NK-92 treated with Interleukin-12 subunit alpha and Interleukin-12 subunit beta, amount 100 ng/mL, for 24 hours (cell line): ENCODE results near the gene TARBP1.

Source experiments
- DNase-seq: peaks from one replicate; lab custom pipeline; 2025; lab: John Stamatoyannopoulos, UW

TARBP1 gene

GRCh38 chr1:234484991-234485739 is 6.2 kb upstream of the TARBP1 start:
- DNase-seq, result no peak

DNA sequence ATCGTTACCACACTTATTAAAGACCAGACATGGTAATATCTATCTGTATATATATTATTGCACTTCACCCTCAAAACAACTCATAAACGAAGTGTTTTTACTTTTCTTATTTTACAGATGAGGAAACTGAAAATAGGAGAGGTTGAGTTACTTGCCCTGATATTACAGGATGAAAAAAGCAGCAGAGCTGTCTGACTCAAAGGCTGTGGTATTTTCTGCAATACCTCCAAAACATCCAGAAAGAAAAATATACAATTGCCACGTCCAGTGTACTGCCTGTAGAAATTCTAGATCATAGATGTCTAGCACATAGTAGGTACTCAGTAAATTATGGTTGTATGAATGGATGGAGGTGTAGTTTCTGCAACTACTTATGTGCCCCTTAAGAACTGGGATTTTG is 5.2 kb upstream of the TARBP1 start:
- DNase-seq, result no peak

GRCh38 chr1:234481771-234482170 is 2.8 kb upstream of the TARBP1 start:
- no peak for DNase-seq

- no peak for DNase-seq
Measured at GRCh38 chr1:234479866-234480265, 887 bp upstream of the TARBP1 start.

DNA sequence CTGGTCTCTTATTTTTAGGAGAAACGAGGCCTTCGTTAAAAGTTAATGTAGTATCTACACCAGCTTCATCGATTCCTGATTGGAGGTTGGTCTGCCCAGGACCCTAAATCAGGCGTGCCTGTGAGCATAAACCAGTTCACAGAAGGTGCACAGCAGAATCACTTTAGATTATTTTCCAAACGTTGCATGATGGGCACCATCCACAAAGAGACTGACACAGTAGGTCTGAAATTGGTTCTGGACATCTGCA is 256 bp upstream of the TARBP1 start:
- no peak for DNase-seq

DNA sequence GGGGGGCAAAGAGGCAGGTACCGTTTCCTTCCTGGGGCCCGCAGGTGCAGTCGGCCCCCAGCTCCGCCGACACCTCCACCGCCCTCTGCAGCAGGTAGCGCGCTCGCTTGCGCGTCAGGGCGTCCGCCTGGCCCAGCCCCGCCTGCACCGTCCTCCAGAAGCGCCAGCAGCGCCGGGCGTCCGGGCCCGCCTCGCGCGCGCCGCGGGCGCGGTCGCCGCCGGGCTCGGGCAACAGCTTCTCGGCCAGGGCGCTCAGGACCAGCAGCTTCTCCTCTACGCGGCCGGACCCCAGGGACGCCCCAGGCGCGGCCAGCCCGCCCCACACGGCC is 863 bp downstream of the TARBP1 start:
- peak; percentile 75 for DNase-seq

- no peak for DNase-seq
Measured at GRCh38 chr1:234477386-234478151, 1.4 kb downstream of the TARBP1 start.

DNA sequence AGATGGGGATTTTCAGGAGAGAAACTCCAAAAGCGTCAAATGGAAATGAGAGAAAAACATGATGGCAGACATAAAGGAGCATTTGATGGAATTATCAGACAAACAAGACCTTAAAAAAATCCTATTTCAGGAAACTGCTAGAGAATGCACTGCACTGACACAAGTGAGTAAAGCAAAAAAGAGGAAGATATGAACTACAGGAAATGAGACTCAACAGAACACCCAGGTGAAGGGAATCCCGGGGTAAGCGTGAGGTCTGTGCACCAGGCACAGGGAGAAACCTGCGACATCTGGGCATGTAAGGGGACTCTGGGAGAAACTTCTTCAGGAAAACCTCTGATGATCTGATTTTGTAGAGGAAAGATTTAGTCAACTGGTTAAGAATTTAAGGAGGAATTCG is 2.8 kb downstream of the TARBP1 start:
- no peak for DNase-seq

DNA sequence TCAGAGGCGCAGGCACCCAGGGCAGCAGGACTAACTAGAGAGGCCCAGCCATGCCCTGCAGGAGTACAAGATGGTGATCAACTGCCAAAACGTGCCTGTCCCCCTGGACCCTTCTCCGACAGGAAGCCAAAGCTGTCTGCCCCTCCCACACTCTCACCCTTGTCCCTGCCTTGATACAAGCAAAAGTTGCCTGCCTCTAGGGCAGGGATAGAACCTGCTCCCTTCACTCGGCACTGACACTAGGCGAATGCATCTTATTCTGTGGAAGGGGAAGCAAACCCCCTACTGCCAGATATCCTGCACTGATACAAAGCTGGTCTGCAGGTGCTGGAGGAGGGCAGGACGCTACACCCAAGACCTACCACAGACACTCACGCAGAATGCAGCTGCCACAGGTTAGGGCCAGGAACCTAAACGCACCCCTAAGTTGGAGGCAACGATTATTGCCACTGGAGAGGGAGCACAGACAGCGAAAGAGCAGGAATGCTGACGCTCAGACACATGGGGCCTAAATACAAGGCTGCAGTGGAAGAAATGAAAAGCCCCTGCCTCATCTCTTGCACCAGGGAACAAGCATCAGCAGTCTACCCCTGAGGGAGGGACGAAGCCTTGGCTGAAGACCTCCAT is 3.7 kb downstream of the TARBP1 start:
- DNase-seq, result no peak

DNA sequence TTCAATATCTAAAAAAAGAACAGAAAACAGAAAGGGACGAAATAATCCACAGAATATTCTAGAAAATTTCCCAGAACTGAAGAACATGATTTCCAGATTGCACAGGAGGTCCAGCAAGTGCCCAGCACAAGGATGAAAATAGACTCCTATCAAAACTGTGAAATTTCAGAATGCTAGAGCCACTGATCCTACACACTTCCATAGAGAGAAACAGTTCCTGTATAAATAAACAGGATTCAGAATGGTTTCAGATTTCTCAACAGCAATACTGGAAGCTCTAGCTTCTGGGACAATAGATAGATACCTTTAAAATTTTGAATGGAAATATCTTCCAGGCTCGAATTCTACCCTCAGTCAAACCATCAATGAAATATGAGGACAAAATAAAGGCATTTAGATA is 4.6 kb downstream of the TARBP1 start:
- no peak for DNase-seq

GRCh38 chr1:234473118-234473517 is 5.9 kb downstream of the TARBP1 start:
- DNase-seq, result no peak

DNA sequence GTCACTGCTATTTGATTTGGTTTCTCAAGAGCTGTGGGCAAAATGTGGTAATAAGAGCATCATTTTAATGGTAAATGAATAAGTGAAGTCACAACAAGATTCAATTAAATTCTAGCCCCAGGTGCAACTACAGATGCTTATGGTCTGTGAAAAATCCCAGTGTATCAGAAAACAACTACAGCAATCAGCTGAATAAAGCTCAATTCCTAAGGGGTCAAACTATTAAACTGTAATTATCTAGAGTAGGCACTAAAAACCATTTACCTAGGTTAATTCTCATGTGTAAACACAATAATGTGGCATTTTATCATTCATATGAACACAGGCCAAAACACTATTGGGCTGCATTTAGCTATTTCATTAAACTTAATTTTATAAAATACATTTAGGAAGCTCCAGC is 9.6 kb downstream of the TARBP1 start:
- no peak for DNase-seq

DNA sequence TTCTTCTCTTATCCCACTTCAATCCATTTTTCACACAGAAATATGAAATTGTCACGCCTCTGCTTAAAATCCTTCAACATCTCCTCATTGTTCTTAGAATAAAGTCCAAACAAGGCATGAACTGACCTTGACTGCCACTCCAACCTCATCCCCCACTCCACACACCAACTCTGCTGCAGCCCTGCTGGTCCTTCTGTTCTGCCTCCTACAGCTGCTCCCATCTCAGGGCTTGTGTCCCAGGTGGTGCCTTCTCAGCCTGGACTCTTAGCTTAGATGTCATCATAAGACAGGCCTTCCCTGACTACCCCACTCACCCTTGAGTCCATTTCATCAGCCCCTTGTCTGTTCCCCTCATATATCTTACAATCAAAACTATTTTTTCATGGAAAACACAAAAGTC is 10.4 kb downstream of the TARBP1 start:
- no peak for DNase-seq

GRCh38 chr1:234467821-234468220 is 11.2 kb downstream of the TARBP1 start:
- no peak for DNase-seq

DNA sequence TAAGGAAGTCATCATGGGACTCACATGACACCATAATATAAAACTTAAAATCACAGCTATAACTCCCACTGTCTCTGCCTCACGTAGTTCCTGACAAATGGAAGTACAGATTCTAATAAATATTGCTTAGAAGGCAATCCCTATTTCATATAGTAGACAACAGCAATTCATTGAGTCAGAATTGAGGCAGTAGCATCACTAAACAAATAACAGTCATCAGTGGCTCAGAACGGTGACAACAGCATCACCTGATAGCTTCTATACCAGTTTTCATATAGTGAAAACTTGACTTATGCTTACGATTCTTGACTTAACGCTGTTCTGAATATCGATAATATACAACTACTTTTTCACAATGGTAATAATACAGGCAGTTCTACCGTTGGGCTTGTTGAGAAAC is 12.0 kb downstream of the TARBP1 start:
- no peak for DNase-seq

- no peak for DNase-seq
Measured at GRCh38 chr1:234463749-234464148, 15.2 kb downstream of the TARBP1 start.

- DNase-seq, result no peak
Measured at GRCh38 chr1:234460652-234461051, 18.3 kb downstream of the TARBP1 start.

- no peak for DNase-seq
Measured at GRCh38 chr1:234458352-234459017, 20.5 kb downstream of the TARBP1 start.

DNA sequence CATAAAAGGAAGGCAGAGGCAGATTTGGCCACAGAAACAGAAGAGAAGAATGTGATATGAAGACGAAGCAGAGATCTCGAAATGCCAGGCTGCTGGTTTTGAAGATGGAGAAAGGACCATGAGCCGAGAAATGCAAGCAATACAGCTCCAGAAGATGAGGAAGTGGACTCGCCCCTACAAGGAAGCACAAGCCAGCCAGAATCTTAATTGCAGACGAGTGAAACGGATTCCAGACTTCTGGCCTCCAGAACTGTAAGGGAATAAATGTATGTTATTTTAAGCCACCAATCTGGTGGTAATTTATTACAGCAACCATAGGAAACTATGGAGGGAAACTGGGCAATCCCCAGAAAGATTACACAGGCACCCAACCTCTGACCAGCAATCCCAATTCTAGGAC is 24.1 kb downstream of the TARBP1 start:
- DNase-seq, result no peak

- DNase-seq, result no peak
Measured at GRCh38 chr1:234452406-234452965, 26.5 kb downstream of the TARBP1 start.

DNA sequence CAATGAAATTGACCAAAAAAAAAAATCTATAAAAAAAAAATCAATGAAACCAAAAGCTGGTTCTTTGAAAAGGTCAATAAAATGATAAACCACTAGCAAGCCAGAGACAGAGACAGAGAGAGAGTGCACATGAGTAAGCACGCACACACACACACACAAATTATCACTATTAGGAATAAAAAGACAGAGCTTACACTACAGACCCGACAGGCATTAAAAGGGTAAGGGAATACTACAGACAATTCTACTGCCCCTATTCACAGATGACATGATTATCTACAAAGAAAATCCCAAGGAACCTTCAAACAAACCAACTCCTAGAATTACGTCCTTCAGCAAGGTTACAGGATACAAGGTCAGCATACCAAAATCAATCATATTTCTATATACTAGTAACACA is 38.6 kb downstream of the TARBP1 start:
- no peak for DNase-seq

DNA sequence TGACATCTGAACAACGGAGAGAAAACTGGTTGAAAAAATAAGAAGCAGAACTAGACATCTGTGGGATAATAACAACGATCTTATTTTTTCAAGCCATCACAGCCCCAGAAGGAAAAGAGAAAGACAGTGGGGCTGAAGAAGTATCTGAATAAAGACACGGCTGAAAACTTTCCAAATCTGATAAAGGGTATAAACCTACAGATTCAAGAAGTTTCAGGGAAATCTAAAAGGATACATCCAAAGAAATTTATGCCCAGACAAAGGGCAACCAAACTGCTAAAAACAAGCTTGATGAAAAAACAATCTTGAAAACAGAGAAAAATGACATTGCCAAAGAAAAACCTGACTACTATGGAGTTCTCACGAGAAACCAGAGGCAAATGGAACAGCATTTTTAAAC is 40.4 kb downstream of the TARBP1 start:
- DNase-seq, result no peak
